ENCODE data around the gene SLC46A3.
"Not testable (repeated sequence)": the region's sequence is repeated elsewhere in the genome, so short reads cannot be mapped to it uniquely, and the experiment has no call there.

The SLC46A3 gene

GRCh38 chr13:28718543-28719226 is at the start of gene SLC46A3:
Gene SLC46A3, minus strand, starts transcription at chr13:28718970. Its CDS starts 972 bp downstream, at chr13:28717998.
- in situ Hi-C loops (cut with HindIII; ENCODE audit: low sequenced_read_pairs): no loop called here

- in situ Hi-C loops (cut with HindIII; ENCODE audit: low sequenced_read_pairs): no loop called here
Measured at GRCh38 chr13:28763887-28764286, 45.1 kb upstream of the SLC46A3 start.

- in situ Hi-C loops (cut with HindIII; ENCODE audit: low sequenced_read_pairs): no loop called here
Measured at GRCh38 chr13:28761586-28761985, 42.8 kb upstream of the SLC46A3 start.

GRCh38 chr13:28755546-28755870 is 36.7 kb upstream of the SLC46A3 start:
- in situ Hi-C loops (cut with HindIII; ENCODE audit: low sequenced_read_pairs): no loop called here

GRCh38 chr13:28754698-28755545 is 36.2 kb upstream of the SLC46A3 start:
- in situ Hi-C loops (cut with HindIII; ENCODE audit: low sequenced_read_pairs): no loop called here

- in situ Hi-C loops (cut with HindIII; ENCODE audit: low sequenced_read_pairs): no loop called here
Measured at GRCh38 chr13:28753946-28754345, 35.2 kb upstream of the SLC46A3 start.

- in situ Hi-C loops (cut with HindIII; ENCODE audit: low sequenced_read_pairs): no loop called here
Measured at GRCh38 chr13:28753208-28753892, 34.6 kb upstream of the SLC46A3 start.

GRCh38 chr13:28751175-28751960 is 32.6 kb upstream of the SLC46A3 start:
- in situ Hi-C loops (cut with HindIII; ENCODE audit: low sequenced_read_pairs): no loop called here

- in situ Hi-C loops (cut with HindIII; ENCODE audit: low sequenced_read_pairs): no loop called here
Measured at GRCh38 chr13:28750187-28751045, 31.6 kb upstream of the SLC46A3 start.

- in situ Hi-C loops (cut with HindIII; ENCODE audit: low sequenced_read_pairs): no loop called here
Measured at GRCh38 chr13:28747851-28748250, 29.1 kb upstream of the SLC46A3 start.

- in situ Hi-C loops (cut with HindIII; ENCODE audit: low sequenced_read_pairs): no loop called here
Measured at GRCh38 chr13:28746287-28746612, 27.5 kb upstream of the SLC46A3 start.

- in situ Hi-C loops (cut with HindIII; ENCODE audit: low sequenced_read_pairs): no loop called here
Measured at GRCh38 chr13:28744656-28745055, 25.9 kb upstream of the SLC46A3 start.

- in situ Hi-C loops (cut with HindIII; ENCODE audit: low sequenced_read_pairs): no loop called here
Measured at GRCh38 chr13:28744091-28744536, 25.3 kb upstream of the SLC46A3 start.

- in situ Hi-C loops (cut with HindIII; ENCODE audit: low sequenced_read_pairs): no loop called here
Measured at GRCh38 chr13:28743499-28744083, 24.8 kb upstream of the SLC46A3 start.

- in situ Hi-C loops (cut with HindIII; ENCODE audit: low sequenced_read_pairs): no loop called here
Measured at GRCh38 chr13:28743020-28743419, 24.2 kb upstream of the SLC46A3 start.

GRCh38 chr13:28742445-28742844 is 23.7 kb upstream of the SLC46A3 start:
- in situ Hi-C loops (cut with HindIII; ENCODE audit: low sequenced_read_pairs): not testable (repeated sequence)

- in situ Hi-C loops (cut with HindIII; ENCODE audit: low sequenced_read_pairs): no loop called here
Measured at GRCh38 chr13:28741084-28741491, 22.3 kb upstream of the SLC46A3 start.

- in situ Hi-C loops (cut with HindIII; ENCODE audit: low sequenced_read_pairs): no loop called here
Measured at GRCh38 chr13:28739376-28739775, 20.6 kb upstream of the SLC46A3 start.

- in situ Hi-C loops (cut with HindIII; ENCODE audit: low sequenced_read_pairs): no loop called here
Measured at GRCh38 chr13:28735481-28736029, 16.8 kb upstream of the SLC46A3 start.
